Measurements from ENCODE around the gene TAL1. TPM values are rescaled to one million over a fixed set of nuclear protein-coding genes. Genes with fewer than 3 reads are reported as not detected.

TAL1 gene
- total and polyA plus RNA-seq, 10 of the 15 experiments (the other 5 are each of a cell fraction or from before 2014, with no cell fraction given) = 0.05 TPM; not detected in 9

GRCh38 chr1:47181955-47182675, 49.9 kb downstream of the TAL1 start (continued):
- TF ChIP-seq BCL3 (IDR thresholded peaks at IDR 0.05; ENCODE audit: borderline replicate concordance, insufficient read depth, low read depth, low read length, poor library complexity, severe bottlenecking) = no peak

DNA sequence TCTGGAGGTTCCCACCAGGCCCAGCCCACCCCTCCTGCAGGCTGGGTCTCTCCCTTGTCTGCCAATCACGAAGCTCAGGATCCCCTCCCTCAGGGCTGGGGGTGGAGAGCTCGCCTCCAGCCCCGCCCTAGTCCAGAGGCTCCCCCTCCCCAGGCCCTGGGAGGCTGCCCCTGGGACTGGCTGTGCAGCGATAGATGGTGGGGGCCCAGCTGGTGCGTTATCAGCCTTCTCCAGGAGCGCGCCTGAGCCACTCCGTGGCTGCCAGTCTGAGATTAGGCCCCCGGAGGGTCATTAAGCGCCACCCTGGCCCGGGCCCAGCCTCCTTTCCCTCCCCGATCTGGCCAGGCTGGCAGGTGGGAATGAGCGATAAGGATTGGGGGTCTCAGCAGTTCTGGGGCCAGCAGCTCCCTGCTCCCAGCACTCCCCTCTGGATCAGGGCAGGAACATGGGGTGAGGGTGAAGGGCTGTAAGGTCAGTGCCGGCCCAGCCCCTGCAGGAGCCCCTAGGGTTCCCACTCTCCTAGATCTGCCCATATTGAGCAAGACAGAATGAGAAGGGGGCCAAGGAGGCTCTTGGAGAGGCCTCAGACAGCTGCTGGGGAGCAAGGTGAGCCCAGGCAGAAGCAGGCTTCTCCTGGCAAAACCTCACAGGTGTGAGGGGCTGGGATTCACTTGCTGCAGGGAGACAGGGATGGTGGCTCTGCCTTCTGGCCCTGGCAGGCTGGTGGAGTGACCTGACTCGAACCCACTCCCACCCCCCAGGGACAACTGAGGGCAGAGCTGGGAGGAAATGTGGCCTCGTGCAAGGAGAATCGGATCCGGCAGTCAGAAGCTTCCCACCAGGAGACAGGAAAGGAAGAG, 50.7 kb downstream of the TAL1 start:
- H3K79me2 ChIP-seq (ENCODE audit: control insufficient read depth, insufficient read depth, low read length) = no peaks in the 10 kb centered on the region
- ChIA-PET RAD21 (ENCODE audit: unreplicated experiment) (no interaction called here), POLR2A (no interaction called here), SMC1A (ENCODE audit: uncharacterized antibody, unreplicated experiment) (interaction anchor here (0.9 kb wide), 1 partner anchor 81 kb away, joined by 4 read pairs; no protein-coding TSS in a partner anchor), CTCF (interaction anchor here (1.0 to 6.1 kb wide), 4 partner anchors 12 to 529 kb away, joined by 3 to 70 read pairs (median 4); no protein-coding TSS in a partner anchor)
- no peak overlapping the region for H3K27ac ChIP-seq (ENCODE audit: control insufficient read depth, insufficient read depth)
- H3K36me3 ChIP-seq (ENCODE audit: control insufficient read depth in 2 of 2, insufficient read depth in 2 of 2, low read length in 1 of 2) = no peaks in the 10 kb centered on the region
- H3K9ac ChIP-seq (ENCODE audit: control insufficient read depth, insufficient read depth, low read length) = no peak overlapping the region
- no peaks in the 10 kb centered on the region for H3K27me3 ChIP-seq (replicated peaks in 1 of 2; ENCODE audit: control insufficient read depth in 2 of 2, insufficient read depth in 2 of 2, low read length in 1 of 2)
- 13% methylated on average over 18 of the region's 18 CpGs for WGBS (ENCODE audit: insufficient coverage, insufficient replicate concordance, low lambda C conversion rate, missing lambda C conversion rate)
- no peaks in the 10 kb centered on the region for H3K9me3 ChIP-seq (replicated peaks; ENCODE audit: control insufficient read depth, insufficient read depth, low read length)
- H2AFZ ChIP-seq (ENCODE audit: control insufficient read depth, low read depth, low read length) = no peak overlapping the region
- TF ChIP-seq RUNX3 (IDR thresholded peaks at IDR 0.05; ENCODE audit: low read length) (no peak), POU2F2 (IDR thresholded peaks at IDR 0.05; ENCODE audit: borderline replicate concordance, low read depth, low read length) (no peak), RB1 (IDR thresholded peaks at IDR 0.05; ENCODE audit: borderline replicate concordance) (no peak), TCF3 (IDR thresholded peaks at IDR 0.05; ENCODE audit: borderline replicate concordance, insufficient read depth, low read depth, low read length) (no peak), SP1 (IDR thresholded peaks at IDR 0.05; ENCODE audit: low read depth, low read length) (no peak), STAT1 (conservative IDR thresholded peaks at IDR 0.05) (no peak), NR2C2 (IDR thresholded peaks at IDR 0.05; ENCODE audit: borderline replicate concordance, control insufficient read depth, insufficient read length, low read depth) (no peak)
- TF ChIP-seq, protein P1, sequence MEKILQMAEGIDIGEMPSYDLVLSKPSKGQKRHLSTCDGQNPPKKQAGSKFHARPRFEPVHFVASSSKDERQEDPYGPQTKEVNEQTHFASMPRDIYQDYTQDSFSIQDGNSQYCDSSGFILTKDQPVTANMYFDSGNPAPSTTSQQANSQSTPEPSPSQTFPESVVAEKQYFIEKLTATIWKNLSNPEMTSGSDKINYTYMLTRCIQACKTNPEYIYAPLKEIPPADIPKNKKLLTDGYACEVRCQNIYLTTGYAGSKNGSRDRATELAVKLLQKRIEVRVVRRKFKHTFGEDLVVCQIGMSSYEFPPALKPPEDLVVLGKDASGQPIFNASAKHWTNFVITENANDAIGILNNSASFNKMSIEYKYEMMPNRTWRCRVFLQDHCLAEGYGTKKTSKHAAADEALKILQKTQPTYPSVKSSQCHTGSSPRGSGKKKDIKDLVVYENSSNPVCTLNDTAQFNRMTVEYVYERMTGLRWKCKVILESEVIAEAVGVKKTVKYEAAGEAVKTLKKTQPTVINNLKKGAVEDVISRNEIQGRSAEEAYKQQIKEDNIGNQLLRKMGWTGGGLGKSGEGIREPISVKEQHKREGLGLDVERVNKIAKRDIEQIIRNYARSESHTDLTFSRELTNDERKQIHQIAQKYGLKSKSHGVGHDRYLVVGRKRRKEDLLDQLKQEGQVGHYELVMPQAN (conservative IDR thresholded peaks at IDR 0.05) = no peak
- TF ChIP-seq, protein P2, sequence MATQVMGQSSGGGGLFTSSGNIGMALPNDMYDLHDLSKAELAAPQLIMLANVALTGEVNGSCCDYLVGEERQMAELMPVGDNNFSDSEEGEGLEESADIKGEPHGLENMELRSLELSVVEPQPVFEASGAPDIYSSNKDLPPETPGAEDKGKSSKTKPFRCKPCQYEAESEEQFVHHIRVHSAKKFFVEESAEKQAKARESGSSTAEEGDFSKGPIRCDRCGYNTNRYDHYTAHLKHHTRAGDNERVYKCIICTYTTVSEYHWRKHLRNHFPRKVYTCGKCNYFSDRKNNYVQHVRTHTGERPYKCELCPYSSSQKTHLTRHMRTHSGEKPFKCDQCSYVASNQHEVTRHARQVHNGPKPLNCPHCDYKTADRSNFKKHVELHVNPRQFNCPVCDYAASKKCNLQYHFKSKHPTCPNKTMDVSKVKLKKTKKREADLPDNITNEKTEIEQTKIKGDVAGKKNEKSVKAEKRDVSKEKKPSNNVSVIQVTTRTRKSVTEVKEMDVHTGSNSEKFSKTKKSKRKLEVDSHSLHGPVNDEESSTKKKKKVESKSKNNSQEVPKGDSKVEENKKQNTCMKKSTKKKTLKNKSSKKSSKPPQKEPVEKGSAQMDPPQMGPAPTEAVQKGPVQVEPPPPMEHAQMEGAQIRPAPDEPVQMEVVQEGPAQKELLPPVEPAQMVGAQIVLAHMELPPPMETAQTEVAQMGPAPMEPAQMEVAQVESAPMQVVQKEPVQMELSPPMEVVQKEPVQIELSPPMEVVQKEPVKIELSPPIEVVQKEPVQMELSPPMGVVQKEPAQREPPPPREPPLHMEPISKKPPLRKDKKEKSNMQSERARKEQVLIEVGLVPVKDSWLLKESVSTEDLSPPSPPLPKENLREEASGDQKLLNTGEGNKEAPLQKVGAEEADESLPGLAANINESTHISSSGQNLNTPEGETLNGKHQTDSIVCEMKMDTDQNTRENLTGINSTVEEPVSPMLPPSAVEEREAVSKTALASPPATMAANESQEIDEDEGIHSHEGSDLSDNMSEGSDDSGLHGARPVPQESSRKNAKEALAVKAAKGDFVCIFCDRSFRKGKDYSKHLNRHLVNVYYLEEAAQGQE (IDR thresholded peaks at IDR 0.05; ENCODE audit: low read depth, low read length) = no peak
- in situ Hi-C loops (cut with MboI) = no loop called here
- peaks cover 3% of the 10 kb centered on the region; the same call in 1 of the 2 replicates for H3K4me1 ChIP-seq (ENCODE audit: control insufficient read depth, insufficient read depth, low read length)
- no TSS peak for BruUV-seq (replicated peaks)
- FAIRE-seq (no peak), DNase-seq (ENCODE audit: low read depth, low spot score) (no peak), ATAC-seq (no peak)
- H3K4me2 ChIP-seq (ENCODE audit: control insufficient read depth, insufficient read depth) = no peak overlapping the region
- no peaks in the 10 kb centered on the region for H4K20me1 ChIP-seq (ENCODE audit: control insufficient read depth, insufficient read depth)
- H3K4me3 ChIP-seq = no peak overlapping the region
- intact Hi-C loops (cut with micrococcal nuclease; ENCODE audit: unreplicated experiment) = no loop called here

Measured in GM12878 (cell line).